NCI-H128 (cell line): Measurements from ENCODE around the gene NPY.
"Not testable (repeated sequence)": the region's sequence is repeated elsewhere in the genome, so short reads cannot be mapped to it uniquely, and the experiment has no call there.

Experiments
- DNase-seq: peaks from one replicate; lab custom pipeline; 2025; ENCODE audit not compliant: unreplicated experiment; lab: John Stamatoyannopoulos, UW

NPY gene

DNA sequence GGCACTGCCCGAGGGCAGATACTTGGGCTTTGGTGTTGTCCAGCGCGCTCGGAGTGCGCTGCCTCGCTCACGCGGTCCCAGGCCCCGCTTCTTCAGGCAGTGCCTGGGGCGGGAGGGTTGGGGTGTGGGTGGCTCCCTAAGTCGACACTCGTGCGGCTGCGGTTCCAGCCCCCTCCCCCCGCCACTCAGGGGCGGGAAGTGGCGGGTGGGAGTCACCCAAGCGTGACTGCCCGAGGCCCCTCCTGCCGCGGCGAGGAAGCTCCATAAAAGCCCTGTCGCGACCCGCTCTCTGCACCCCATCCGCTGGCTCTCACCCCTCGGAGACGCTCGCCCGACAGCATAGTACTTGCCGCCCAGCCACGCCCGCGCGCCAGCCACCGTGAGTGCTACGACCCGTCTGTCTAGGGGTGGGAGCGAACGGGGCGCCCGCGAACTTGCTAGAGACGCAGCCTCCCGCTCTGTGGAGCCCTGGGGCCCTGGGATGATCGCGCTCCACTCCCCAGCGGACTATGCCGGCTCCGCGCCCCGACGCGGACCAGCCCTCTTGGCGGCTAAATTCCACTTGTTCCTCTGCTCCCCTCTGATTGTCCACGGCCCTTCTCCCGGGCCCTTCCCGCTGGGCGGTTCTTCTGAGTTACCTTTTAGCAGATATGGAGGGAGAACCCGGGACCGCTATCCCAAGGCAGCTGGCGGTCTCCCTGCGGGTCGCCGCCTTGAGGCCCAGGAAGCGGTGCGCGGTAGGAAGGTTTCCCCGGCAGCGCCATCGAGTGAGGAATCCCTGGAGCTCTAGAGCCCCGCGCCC, at the start of gene NPY:
Gene NPY (plus strand): TSS at position 294 of the 802 bp plus-strand sequence. CDS start 1,051 bp downstream, outside the sequence.
- DNase-seq: no peak

DNA sequence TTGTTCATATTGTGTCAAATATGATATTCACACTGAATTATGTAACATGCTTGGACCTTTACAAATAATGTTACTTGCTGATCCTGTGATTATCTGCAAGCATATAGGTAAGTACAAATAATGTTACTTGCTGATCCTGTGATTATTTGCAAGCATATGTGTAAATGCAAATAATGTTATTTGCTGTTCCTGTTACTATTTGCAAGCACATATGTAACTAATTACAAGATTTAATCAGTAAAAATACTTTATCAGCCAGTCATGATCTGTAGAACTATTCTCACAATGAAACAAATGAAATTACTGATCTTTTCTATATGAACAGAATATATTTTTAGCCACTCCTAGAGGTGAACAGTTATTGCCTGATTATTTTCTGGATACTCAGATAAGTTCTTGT, 44.7 kb upstream of the NPY start:
- no peak for DNase-seq

DNA sequence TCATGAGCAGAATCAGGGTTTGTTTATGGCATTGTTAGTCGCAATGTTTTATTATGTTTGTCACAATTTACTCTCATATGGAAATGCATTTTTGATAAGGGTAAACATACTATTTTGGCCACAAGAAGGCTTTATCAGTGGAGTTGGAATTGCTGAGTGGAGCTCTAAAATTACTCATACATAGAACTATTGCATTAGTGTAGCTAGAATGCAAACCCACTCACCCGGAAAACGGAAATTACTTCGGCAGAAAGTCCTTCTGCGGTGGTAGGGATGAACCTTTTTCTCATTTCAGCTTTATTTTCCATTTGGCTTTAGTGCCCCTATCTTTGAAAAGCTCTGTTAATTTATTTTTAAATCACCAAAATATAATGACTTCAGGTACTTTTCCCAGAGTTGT, 42.8 kb upstream of the NPY start:
- no peak for DNase-seq

DNA sequence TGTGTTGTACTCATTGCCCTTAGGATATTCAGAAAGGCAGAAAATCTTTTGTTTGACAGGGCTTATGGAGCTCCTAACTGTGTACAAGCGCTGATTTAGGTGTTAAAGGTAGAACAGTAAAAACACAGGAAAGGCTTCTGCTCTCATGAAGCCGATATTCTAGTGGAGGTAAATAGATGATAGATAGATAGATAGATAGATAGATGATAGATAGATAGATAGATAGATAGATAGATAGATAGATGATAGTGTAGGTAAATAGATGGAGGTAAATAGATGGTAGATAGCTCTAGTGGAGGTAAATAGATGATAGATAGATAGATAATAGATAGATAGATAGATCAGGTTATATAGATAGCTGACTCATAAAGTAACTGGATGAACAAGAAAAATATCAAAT, 39.4 kb upstream of the NPY start:
- DNase-seq: no peak

DNA sequence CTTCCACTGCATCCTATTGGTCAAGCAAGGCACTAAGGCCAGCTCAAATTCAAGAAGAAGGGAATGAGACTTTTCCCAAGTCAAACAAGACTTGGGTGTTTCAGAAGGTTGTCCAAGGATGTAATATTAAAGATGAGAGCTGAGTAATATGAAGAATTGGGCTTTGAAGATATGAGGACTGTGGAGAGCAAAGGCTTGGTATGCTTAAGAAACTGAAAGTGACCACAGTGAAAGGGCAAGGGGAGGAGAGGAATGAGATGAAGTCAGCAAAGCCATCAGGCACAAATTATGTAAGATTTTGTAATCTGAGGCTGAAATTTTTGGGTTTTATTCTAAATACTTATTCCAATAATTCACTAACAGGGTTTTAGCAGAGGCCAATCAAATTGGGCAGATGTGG, 38.6 kb upstream of the NPY start:
- DNase-seq: no peak

DNA sequence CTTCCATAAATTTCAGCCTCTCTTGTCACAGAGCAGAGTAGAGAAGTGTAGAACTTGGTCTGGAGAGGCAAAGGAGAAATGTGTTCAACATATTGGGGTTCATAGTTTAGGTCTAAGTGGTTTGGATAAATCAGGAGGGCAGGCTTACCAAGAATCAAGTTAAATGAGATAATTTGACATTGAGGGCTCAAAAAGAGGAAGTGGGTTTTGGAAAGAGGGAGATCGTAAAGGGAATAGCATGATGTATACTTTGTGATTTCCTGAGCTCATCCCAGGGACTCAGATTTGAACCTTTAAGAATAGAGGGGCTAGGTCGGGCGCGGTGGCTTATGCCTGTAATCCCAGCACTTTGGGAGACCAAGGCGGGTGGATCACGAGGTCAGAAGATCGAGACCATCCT, 34.7 kb upstream of the NPY start:
- DNase-seq: no peak

DNA sequence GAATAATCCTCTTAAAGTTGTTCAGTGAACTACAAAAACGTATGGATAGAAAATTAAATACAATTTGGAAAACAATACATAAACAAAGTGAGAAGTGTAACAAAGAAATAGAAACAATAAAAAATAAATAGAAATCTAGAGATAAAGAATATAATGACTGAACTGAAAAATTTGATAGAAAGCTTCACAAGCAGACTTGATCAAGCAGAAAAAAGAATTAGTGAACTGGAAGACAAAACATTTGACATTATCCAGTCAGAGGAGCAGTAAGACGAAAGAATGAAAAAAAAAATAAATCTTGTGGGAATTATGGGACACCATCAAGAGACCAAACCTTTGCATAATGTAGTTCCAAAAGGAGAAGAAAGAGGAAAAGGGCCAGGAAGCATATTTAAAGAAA, 32.4 kb upstream of the NPY start:
- DNase-seq: no peak

DNA sequence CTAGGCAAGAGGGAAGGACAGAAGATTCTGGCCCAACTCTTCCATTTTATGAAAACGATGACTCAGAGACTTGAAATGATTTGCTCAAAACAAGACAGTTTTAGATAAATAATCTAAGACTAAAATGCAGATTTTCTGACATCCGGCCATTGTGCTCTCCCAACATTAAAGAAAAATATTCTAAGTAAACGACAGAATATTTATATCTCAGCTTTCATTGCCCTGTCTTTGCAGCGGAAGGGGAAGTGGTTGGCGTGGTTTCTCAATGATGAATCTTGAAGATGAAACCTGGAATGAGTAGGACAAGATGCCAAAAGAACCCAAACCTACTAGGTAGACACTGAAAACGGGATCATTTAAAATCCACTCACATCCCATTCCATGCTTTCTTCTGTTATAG, 28.9 kb upstream of the NPY start:
- no peak for DNase-seq

DNA sequence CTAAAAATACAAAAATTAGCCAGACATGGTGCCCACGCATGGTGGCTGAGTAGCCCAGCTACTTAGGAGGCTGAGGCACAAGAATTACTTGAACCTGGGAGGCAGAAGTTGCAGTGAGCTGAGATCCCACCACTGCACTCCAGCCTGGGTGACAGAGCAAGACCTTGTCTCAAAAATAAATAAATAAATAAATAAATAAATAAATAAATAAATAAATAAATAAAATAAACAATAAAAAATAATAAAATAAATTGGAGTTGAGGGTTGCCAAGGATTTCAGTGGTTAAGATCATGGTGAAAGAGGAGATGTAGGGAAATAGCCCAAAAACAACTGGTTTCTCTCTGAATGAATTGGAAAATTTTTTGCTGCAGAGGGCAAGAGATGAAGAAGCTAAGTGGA, 25.7 kb upstream of the NPY start:
- DNase-seq: not testable (repeated sequence)

DNA sequence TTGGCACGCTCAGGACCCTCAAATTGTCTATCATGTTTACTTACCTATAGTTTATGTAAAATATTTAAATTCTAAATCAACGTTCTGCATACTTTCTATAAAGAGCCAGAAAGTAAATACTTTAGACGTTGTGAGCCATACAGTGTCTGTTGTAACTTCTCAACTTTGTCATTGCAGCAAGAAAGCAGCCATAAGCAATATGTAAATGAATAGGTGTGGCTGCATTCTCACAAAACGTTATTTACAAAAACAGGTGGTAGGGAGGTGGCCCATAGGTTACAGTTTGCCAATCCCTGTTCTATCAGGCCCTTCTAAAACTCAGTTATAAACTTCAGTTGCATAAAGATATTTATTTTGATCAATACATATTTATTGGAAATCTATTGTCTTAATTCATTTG, 12.1 kb upstream of the NPY start:
- DNase-seq: no peak

DNA sequence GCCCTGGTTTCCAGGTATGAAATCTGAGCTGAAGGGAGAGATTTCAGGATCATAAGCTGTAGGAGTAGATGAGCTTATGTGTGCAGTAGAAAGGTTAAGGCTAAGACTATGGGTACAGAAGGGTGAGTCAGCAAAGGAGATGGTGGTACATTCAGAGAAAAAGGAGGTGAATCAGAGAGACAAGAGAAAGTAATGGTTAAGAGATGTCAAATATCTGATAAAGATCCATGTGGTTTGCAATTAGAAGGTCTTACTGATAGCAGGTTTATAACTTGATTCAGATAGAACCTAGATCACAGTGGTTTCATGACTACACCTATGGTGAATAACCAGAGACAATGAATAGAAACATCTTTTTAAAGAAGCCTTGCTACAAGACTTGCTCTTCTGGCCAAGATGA, 4.5 kb upstream of the NPY start:
- DNase-seq: no peak

DNA sequence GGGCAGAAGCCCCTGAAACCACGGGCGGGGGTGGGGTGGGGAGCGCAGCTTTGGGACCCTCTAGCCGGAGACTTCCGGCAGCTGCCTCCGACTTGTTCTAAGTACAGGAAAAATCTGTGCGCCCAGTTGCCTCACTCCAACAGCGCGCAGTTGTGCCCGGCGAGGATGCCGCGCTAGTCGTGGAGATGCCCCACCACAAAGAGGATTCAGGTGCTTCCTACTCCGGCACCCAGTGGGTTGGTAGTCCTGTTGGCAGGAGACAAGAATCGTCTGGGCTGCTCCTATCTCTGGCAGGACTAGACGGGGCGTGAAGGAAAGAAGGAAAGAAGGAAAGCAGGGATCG, 465 bp upstream of the NPY start:
- DNase-seq: no peak

DNA sequence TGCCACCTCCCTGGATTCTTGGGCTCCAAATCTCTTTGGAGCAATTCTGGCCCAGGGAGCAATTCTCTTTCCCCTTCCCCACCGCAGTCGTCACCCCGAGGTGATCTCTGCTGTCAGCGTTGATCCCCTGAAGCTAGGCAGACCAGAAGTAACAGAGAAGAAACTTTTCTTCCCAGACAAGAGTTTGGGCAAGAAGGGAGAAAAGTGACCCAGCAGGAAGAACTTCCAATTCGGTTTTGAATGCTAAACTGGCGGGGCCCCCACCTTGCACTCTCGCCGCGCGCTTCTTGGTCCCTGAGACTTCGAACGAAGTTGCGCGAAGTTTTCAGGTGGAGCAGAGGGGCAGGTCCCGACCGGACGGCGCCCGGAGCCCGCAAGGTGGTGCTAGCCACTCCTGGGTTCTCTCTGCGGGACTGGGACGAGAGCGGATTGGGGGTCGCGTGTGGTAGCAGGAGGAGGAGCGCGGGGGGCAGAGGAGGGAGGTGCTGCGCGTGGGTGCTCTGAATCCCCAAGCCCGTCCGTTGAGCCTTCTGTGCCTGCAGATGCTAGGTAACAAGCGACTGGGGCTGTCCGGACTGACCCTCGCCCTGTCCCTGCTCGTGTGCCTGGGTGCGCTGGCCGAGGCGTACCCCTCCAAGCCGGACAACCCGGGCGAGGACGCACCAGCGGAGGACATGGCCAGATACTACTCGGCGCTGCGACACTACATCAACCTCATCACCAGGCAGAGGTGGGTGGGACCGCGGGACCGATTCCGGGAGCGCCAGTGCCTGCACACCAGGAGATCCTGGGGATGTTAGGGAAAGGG, 913 bp downstream of the NPY start:
- DNase-seq: no peak

DNA sequence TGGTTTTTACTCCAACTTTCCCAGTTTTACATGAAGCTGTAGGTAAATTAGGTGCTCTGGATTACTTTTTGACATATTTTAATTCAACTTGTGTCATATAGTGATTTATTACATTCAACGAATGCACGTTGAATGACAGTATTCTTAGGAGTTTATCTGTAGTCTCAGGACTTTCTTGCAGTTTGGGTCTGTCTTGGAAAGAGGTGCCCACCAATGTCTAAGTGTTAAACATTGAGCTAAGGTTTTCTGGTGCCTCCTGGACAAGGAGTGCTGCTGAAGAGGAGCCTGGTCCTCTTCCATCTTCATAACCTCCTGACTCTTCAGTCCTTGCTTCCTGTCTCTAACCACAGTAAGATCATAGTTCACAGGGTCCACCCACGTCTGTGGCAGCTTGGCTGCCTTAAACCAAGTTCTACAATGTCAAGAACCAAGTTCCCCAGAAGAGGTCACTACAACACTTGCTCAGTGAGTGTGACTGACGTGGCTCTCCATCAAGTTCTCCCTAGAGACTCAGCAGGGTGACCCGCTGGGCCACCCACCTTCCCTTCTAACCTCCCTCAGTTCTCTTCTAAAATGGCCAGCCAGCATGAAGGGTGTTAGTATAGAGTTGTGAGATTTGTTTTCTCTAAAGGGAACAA, 6.1 kb downstream of the NPY start:
- DNase-seq: no peak

DNA sequence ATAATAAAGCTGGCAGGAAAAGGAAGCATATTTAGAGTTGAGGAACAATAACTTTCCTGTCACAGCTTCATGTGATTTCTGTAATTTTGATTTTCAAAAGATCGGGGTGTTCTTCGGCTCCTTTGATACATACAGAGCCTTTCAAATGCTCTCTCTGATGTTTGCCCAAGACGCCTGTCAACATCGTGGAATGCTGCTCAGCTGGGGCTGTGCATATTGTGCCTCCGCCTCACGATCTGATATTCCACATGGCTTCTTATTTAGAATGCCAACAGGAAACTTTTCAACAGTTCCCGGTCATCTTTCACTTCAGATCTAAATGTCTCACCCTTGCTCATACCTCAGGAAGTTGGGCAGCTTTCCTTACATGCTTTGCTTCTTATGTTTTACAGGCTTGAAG, 7.3 kb downstream of the NPY start:
- no peak for DNase-seq

DNA sequence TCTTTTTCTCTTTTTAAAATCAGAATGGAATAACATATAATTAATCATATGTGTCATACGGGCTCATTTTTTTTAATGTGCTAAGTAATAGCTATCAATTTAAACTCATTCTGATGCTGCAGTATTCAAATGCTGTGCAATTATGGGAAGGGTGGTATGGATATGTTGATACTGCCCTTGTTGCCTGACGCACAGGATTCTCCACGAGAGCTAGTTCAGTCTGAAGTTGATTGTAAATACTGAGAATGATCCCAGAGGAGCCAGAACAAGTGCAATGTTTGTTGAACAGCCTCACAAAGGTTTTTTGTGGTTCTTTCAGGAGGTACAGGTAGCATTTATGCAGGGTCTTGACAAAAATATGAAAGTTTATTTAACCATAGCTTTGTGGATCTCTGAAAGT, 13.4 kb downstream of the NPY start:
- DNase-seq: no peak

DNA sequence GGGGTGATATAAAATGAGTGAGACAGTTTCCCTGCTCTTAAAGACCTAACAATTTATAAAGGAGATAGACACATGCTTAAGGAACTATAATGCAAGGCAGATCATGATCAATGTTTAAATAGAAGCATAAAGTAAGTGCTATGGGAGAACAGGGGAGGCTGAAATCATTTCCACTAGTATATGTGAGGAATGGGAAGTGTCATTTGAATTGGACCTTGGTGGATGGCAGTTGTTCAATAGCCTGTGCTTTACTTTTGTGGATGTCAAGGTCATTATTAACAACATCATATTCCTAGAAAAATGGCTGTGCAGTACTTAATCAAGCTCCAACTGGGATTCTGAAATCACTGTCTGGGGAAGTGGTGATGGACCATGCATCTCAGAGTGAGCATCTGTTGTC, 14.7 kb downstream of the NPY start:
- no peak for DNase-seq

DNA sequence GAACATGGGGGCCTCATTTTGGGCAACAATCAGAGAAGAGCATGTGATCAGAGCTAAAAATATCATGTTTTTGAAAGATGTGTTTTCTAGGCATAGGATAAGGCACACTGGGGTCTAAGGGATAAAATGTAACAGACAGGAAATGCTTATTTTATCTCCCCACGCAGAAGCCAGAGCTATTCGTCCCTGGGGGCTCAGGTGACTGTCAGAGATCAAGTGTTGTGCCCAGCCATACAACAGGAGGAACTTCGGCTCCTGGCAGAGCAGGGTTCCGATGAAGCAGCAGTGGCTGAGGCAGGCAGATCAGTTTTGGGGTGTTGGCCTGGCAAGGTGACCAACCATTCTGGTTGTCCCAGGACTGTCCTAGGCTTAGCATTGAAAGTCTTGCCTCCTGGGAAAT, 15.2 kb downstream of the NPY start:
- no peak for DNase-seq

DNA sequence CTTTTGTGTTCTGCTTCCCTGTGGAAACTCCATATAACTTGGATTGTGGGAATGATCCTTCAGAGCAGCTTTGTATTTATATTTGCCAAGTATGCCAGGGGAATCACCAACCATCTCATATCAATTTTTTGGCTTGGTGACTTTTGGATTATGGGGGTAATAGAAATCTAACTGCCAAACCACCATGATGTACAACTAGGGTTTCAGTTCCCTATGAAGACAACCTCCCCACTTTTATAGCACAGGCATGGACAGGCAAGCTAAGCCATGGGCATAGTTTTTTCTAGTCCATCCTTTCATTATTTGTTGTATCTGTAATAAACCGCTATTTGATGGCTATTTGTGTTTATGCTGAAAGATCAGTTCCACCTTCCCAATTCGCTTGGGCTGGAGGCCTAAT, 17.7 kb downstream of the NPY start:
- no peak for DNase-seq

DNA sequence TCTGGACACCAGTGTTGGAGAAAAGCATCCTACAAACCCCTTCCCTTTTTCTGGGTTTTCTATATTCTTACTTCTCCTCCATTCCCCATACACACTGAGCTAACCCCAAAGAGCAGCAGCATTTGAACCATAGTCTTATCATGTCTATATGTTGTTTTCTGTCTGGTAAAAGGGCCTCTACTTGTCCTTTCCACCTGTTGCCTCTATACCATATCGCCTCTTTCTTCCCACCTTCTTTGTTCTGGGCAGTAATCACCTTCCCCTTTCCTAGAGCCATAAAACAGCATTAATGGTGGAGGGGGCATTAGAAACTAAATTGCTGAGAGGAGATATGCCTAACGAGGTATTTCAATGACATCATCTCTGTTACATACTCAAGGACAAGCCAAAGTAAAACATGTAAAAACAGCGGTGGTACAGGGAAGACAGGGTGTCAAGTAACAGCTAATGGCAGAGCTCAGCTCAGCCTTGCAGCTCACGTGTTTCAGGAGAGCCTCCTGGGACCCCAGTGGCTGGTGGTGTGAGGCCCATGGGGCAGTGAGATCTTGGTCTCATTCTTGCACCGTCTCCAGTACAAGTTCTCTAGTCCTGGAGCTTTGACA, 20.6 kb downstream of the NPY start:
- no peak for DNase-seq

DNA sequence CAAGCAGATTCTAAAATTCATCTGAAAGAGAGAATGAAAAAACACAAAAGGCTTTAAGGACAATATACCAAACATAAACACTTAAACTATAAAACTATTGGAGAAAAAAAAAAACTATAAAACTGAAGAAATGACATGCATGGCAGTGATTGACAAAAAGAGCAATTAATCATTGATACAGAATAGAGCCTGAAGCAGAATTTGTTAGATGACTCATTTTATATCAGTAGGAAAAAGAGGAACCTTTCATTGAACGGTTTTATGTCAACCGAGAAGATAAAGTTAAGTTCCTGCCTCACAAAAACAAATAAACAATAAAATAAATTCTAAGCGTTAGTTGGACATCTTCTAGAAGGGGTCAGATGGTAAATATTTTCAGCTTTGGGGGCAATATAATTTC, 23.3 kb downstream of the NPY start:
- no peak for DNase-seq

DNA sequence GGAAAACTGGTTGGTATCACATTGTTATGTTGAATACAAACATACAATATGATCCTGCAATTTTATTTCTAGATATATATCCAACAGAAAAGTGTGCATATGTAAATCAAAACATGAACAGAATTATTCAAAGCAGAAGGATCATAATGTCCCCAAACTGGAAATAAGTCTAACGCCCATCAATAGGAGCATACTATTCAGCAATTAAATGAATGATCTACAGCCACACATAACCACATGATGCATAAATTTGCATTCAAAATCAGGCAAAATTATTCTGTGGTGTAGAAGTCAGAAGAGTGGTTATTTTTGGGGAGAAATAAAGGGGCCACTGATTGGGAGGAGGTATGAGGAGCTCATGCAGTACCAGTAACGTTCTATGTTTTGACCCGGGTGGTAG, 28.6 kb downstream of the NPY start:
- DNase-seq: no peak
